Esophagus muscularis mucosa (tissue), 3 donors: ENCODE data around the gene NUP98.

Experiments
- CTCF ChIP-seq, 3 experiments: fragments of 200-600 bp in 2 of 3; fragments of 450-650 bp in 1 of 3; sonication (generic) in 2 of 3; IDR thresholded peaks; one replicate each; pipeline ENCODE4 v1.5.1; 2017 to 2019; ENCODE audit warnings: antibody characterized with exemption in 3 of 3, mild to moderate bottlenecking in 2 of 3, moderate library complexity in 1 of 3
- POLR2A ChIP-seq: fragments of 450-650 bp; IDR thresholded peaks from one replicate; pipeline ENCODE4 v1.6.1; 2017; ENCODE audit warnings: antibody characterized with exemption, moderate library complexity, mild to moderate bottlenecking, low read depth
- POLR2AphosphoS5 ChIP-seq, 2 donors: sonication (generic); formaldehyde crosslinking; IDR thresholded peaks; one replicate each; pipeline ENCODE4 v1.6.1; 2017; ENCODE audit warnings: antibody characterized with exemption in 2 of 2

- TF ChIP-seq CTCF (IDR thresholded peaks at IDR 0.05) (no peak), POLR2AphosphoS5 (IDR thresholded peaks at IDR 0.05) (no peak), POLR2A (no peak)
These were observed 114.3 kb downstream of the NUP98 start for GRCh38 chr11:3683039-3683438.
